K562 (cell line): ENCODE data around the gene TSPAN18. TPM values are rescaled to one million over a fixed set of nuclear protein-coding genes. Genes with fewer than 3 reads are reported as not detected.

Experiments
- CBX3 ChIP-seq, 2 experiments: IDR thresholded peaks; 1 replicate in 1 of 2; 2 replicates in 1 of 2; pipeline ENCODE4 v1.6.1; 2012; ENCODE audit warnings: inconsistent platforms in 2 of 2, low read length in 2 of 2, borderline replicate concordance in 1 of 2, control low read depth in 1 of 2
- DIDO1 ChIP-seq: fragments of 450-650 bp; IDR thresholded peaks from 2 replicates; pipeline ENCODE4 v1.6.1; 2016; ENCODE audit warnings: low read depth, missing biosample characterization, missing genetic modification characterization
- ESRRA ChIP-seq: fragments of 450-650 bp; IDR thresholded peaks from 2 replicates; pipeline ENCODE4 v1.6.1; 2014; ENCODE audit warnings: low read depth, mild to moderate bottlenecking, moderate library complexity, borderline replicate concordance
- GABPA ChIP-seq: fragments of 200-800 bp; sonication (Bioruptor generic); conservative IDR thresholded peaks from 2 replicates; pipeline ENCODE4 v1.6.1; 2016; ENCODE audit warnings: low read depth, missing genetic modification characterization, missing compliant biosample characterization
- NCOA2 ChIP-seq, 2 experiments: fragments of 450-650 bp; IDR thresholded peaks; 2 replicates each; pipeline ENCODE4 v1.6.1; 2018; ENCODE audit warnings: mild to moderate bottlenecking in 2 of 2, moderate library complexity in 1 of 2; ENCODE audit not compliant: partially characterized antibody in 2 of 2
- NR2C1 ChIP-seq, 2 experiments: fragments of 450-650 bp; IDR thresholded peaks; 2 replicates each; pipeline ENCODE4 v1.6.1; 2017; ENCODE audit warnings: mild to moderate bottlenecking in 2 of 2, antibody characterized with exemption in 1 of 2, inconsistent platforms in 1 of 2, missing compliant biosample characterization in 1 of 2, missing genetic modification characterization in 1 of 2
- OTX1 ChIP-seq: fragments of 450-650 bp; formaldehyde crosslinking; IDR thresholded peaks from 2 replicates; pipeline ENCODE4 v1.4.0; 2022; ENCODE audit warnings: mild to moderate bottlenecking
- PTBP1 ChIP-seq: fragments of 200-400 bp; formaldehyde crosslinking; IDR thresholded peaks from 2 replicates; pipeline ENCODE4 v1.6.1; 2017; ENCODE audit warnings: low read depth, low read length
- TFAP4 ChIP-seq: sonication (generic); formaldehyde crosslinking; IDR thresholded peaks from 2 replicates; pipeline ENCODE4 v1.8.0; 2022; ENCODE audit warnings: missing genetic modification reagents, mild to moderate bottlenecking, moderate library complexity, borderline replicate concordance
- VEZF1 ChIP-seq: fragments of 200-800 bp; sonication (Bioruptor generic); IDR thresholded peaks from 2 replicates; pipeline ENCODE4 v1.6.1; 2017; ENCODE audit warnings: missing genetic modification characterization, missing compliant biosample characterization
- ZNF57 ChIP-seq: fragments of 450-650 bp; formaldehyde crosslinking; IDR thresholded peaks from 2 replicates; pipeline ENCODE4 v1.4.0; 2020; ENCODE audit warnings: mild to moderate bottlenecking, moderate library complexity
- ZNF740 ChIP-seq, 3 experiments: fragments of 200-800 bp in 1 of 3; sonication (Bioruptor generic) in 1 of 3; sonication (generic) in 1 of 3; formaldehyde crosslinking in 1 of 3; IDR thresholded peaks; 2 replicates each; pipeline versions ENCODE4 v1.6.1 to v1.8.0; 2016 to 2022; ENCODE audit warnings: mild to moderate bottlenecking in 2 of 3, missing compliant biosample characterization in 2 of 3, missing genetic modification characterization in 2 of 3, missing genetic modification reagents in 1 of 3
- polyA plus RNA-seq, 8 experiments: library from polyadenylated mRNA; depleted of rRNA in 4 of 8; stranded (reverse) in 5 of 8; unstranded in 3 of 8; fragments of >200 nt; fragmentation: Nextera tagmentation in 2 of 8; fragmentation: Illumina TruSeq in 1 of 8; extraction: Ambion mirVana in 2 of 8; extraction: Trizol in 1 of 8; gene quantifications; 2 replicates each; pipeline versions ENCODE4 v1.2.1 to v1.2.3, GENCODE V29; 2011 to 2014; ENCODE audit warnings: inconsistent platforms in 1 of 8, missing spikeins in 1 of 8
- total RNA-seq, 7 experiments: library from RNA; depleted of rRNA in 6 of 7; stranded (reverse); fragments of >200 nt in 6 of 7; fragmentation: Illumina TruSeq in 2 of 7; extraction: Trizol in 2 of 7; gene quantifications; 2 replicates each; pipeline versions ENCODE4 v1.2.1 to v1.2.3, GENCODE V29; 2011 to 2021; ENCODE audit warnings: low replicate concordance in 1 of 7

Gene TSPAN18
- total and polyA plus RNA-seq, 9 of the 15 experiments (the other 6 are each of a cell fraction or from before 2014, with no cell fraction given), result 0.17 to 0.35 (median 0.22) TPM; not detected in 4

- TF ChIP-seq ZNF740 (CRISPR knock-in tag; IDR thresholded peaks at IDR 0.05), result no peak
- TF ChIP-seq ZNF740 (tag; IDR thresholded peaks at IDR 0.05), result peak in 1 of 2 experiments; percentile 36; a peak in 1 of 4 replicates
- TF ChIP-seq GABPA, result peak; percentile 64
- no peak for TF ChIP-seq NR2C1 (IDR thresholded peaks at IDR 0.05)
- peak; percentile 73 for TF ChIP-seq NR2C1 (tag; IDR thresholded peaks at IDR 0.05)
- TF ChIP-seq TFAP4 (CRISPR knock-in tag), result peak; percentile 36; the same call in 1 of the 2 replicates
- TF ChIP-seq PTBP1, result no peak
- peak; percentile 71 for TF ChIP-seq VEZF1 (CRISPR knock-in tag)
- TF ChIP-seq OTX1, result 0 out of 2 replicates have a peak, but pooled peaks have one; percentile 11
- no peak for TF ChIP-seq ESRRA
- TF ChIP-seq CBX3 (IDR thresholded peaks at IDR 0.05; ENCODE audit: borderline replicate concordance in 1 of 2, low read length in 2 of 2), result no peak
- TF ChIP-seq DIDO1 (tag), result 0 out of 2 replicates have a peak, but pooled peaks have one; percentile 34
- TF ChIP-seq ZNF57, result no peak
- no peak for TF ChIP-seq NCOA2 (IDR thresholded peaks at IDR 0.05; ENCODE audit: partially characterized antibody in 2 of 2)
Measured at GRCh38 chr11:44726283-44727113, at the start of gene TSPAN18 (continued).
